HG02642 (cell line): ENCODE measurements around the gene CPTP.
"Not testable (repeated sequence)": the region's sequence is repeated elsewhere in the genome, so short reads cannot be mapped to it uniquely, and the experiment has no call there.

ENCODE experiments used
- ATAC-seq: cut with Tn5 transposase; IDR thresholded peaks from one replicate; pipeline ENCODE4 v1.9.1; 2021; ENCODE audit warnings: mild to moderate bottlenecking; ENCODE audit not compliant: unreplicated experiment, poor library complexity

Gene CPTP

GRCh38 chr1:1316199-1316598 lies 8.4 kb upstream of the CPTP start:
- not testable (repeated sequence) for ATAC-seq

- ATAC-seq, result no peak
Observed at GRCh38 chr1:1317420-1317819, 7.2 kb upstream of the CPTP start.

GRCh38 chr1:1318131-1318652 lies 6.4 kb upstream of the CPTP start:
- ATAC-seq, result no peak

GRCh38 chr1:1318777-1319645 lies 5.6 kb upstream of the CPTP start:
- ATAC-seq, result no peak

GRCh38 chr1:1319646-1319941 lies 5.0 kb upstream of the CPTP start:
- ATAC-seq, result no peak

DNA sequence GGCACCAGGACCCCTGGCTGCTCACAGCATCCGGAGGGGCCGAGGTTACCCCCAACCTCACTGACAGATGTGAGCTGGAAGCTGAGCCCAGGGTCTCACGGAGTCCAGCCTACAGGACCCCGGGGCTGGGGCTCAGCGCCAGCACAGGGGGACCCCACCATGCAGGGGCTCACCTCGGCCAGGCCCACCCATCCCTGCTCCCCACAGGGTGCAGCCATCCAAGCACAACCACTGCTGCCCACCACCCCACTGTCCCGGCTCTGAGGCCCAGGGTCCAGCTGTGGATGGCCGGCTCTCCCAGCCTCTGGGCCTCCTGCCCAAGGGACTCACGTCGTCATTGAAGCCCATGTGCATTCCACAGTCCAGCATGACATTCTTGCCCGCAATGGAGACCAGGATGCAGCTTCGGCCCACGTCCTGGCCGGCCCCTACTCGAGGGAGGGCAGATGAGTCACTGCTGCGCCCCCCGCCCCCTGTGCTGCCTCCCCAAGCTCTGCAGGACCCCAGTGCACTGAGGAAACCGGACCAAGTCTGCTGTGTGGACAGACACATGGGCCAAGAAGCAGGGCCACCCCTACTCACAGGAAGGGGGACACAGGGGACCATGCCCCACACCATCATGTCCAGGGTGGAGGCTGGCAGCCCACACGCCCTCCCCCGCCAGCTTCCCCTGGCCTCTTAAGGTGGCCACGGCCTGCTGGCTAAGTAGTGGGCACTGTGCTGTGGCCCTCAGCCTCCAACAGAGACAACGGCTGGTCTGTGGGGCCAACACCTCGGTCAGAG lies 3.7 kb upstream of the CPTP start:
- ATAC-seq, result no peak

DNA sequence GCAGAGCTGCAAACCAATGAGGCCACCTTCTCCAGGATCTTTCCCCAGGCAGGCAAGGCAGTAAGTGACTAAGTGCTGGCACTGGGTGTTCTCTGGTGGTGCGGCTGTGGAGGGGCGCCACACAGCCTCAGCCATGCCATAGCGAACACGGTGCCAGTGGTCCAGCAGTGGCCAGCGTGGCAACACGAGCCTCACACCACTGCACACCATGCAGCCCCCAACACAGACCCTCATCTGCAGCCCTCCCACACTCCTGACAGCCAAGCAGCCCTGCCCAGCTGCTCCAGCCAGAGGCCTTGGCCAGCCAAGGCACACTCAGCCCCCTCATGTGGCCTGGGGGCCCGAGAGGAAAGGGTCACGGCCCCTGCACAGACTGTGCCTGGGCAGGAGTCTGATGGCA lies 3.1 kb upstream of the CPTP start:
- no peak for ATAC-seq

- ATAC-seq, result no peak
Observed at GRCh38 chr1:1322418-1322817, 2.2 kb upstream of the CPTP start.

- ATAC-seq, result no peak
Observed at GRCh38 chr1:1322952-1323351, 1.6 kb upstream of the CPTP start.

DNA sequence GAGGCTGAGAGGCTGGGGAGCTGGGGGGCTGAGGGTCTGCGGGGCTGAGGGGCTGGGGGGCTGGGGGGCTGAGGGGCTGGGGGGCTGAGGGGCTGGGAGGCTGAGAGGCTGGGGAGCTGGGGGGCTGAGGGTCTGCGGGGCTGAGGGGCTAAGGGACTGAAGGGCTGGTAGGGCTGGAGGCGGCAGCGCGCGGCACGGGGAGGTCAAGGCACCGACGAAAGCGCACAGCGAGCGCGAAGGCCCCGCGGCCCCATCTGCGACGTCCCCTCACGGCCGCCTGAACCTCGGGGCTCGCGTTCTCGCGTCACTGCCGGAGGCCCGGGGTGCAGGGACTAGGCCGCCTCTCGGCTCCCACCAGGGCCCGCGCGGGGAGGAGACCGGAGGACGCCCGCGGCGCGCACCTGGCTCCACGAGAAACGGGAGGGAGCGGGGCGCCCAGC lies 498 bp upstream of the CPTP start:
- ATAC-seq, result peak; percentile 24

DNA sequence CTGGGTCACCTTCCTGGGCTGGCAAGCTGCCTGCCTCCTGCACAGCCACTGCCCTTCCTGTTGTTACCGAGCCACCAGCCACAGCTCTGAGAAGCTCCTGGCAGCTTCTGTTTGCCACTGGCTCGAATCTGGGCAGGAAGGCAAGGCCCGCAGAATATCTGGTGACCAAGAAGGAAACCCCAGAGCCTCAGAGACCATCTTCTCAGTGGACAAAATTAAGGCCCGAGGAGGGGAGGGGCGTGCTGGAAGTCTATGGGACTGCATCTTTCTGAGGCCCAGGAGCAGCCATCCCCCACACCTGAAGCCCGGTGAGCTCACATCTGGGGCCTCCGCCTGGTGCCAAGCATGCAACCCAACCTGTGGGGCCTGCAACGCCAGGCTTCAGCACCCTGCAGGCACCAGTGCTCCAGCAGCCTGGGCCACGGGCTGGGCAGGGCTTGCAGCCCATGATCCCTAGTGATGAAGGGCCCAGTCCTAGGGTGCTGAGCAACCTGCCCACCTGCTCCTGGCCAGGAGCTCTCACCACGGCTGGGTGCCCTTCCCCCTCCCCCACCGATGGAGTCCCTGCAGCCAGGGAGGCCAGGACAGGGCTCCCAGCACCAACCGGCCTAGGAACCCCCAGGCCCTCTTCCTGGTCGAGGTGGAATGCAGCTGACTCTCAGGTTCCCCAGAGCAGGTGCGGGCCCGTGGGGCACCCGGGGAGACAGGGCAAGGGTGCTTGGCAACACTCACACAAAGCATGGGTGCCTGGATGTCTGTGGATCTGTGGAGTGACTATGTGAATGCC lies 879 bp downstream of the CPTP start:
- ATAC-seq, result no peak

DNA sequence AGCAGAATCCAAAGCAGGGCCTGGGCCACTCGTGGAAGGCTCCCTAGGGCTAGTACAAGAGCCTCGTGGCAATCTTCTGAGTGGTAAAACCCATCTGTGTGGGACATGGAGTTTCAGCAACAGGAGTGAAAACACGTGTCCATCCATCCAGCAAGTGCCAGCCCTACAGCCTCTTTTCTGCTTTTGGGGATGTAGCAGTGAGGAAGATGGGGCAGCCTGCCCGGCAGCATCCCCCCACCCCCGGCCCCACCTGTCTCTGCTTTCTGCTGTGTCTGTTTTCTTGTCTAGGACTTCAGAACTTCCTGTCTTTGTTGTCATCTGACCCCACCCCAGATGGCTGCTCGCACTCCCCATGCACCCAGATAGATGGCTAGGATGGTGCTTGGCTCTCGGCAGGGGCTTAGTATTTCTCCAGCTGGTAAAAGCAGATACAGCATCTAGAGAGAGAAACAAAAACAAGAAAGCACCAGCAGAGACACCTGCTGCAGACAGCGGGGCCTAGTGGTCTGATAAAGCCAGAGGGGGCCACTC lies 1.5 kb downstream of the CPTP start:
- ATAC-seq, result no peak

DNA sequence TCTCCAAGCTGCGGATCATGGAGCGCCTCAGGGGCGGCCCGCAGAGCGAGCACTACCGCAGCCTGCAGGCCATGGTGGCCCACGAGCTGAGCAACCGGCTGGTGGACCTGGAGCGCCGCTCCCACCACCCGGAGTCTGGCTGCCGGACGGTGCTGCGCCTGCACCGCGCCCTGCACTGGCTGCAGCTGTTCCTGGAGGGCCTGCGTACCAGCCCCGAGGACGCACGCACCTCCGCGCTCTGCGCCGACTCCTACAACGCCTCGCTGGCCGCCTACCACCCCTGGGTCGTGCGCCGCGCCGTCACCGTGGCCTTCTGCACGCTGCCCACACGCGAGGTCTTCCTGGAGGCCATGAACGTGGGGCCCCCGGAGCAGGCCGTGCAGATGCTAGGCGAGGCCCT lies 2.7 kb downstream of the CPTP start:
- ATAC-seq, result no peak

- no peak for ATAC-seq
Observed at GRCh38 chr1:1328254-1328653, 3.7 kb downstream of the CPTP start.

DNA sequence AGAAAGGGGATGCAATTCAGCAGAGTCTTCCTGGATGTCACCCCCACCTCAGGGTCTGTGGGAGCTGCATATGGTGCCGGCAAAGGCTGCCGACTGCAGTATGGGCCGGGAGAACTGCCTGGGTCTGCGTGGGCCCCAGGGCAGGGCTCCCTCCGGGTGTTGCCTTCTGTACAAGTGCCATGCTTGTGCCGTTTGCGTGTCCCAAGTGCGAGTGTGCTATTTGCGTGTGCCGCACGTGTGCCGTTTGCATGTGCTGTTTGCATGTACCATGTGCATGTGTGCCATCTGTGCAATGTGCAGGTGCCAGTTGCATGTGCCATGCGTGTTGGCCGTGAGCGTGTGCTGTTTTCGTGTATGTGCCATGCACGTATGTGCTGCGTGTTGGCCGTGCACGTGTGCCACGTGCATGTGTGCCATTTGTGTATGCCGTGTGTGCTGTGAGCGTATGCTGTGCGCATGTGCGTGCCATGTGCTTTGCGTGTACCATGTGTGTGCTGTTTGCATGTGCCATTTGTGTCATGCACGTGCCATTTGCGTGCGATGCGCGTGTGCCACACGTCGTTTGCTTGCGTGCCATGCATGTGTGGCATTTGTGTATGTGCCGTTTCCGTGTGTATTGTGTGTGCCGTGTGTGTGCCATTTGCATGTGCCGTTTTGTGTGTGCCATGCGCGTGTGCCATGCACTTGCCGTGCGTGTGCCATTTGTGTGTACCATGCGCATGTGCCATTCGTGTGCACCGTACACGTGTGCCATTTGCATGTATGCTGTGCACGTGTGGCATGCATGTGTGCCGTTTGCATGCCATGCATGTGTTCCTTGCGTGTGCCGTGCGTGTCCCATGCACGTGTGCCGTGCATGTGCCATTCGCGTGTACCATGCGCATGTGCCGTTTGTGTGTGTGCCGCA lies 5.0 kb downstream of the CPTP start:
- no peak for ATAC-seq

GRCh38 chr1:1330366-1331067 lies 5.9 kb downstream of the CPTP start:
- ATAC-seq, result no peak

DNA sequence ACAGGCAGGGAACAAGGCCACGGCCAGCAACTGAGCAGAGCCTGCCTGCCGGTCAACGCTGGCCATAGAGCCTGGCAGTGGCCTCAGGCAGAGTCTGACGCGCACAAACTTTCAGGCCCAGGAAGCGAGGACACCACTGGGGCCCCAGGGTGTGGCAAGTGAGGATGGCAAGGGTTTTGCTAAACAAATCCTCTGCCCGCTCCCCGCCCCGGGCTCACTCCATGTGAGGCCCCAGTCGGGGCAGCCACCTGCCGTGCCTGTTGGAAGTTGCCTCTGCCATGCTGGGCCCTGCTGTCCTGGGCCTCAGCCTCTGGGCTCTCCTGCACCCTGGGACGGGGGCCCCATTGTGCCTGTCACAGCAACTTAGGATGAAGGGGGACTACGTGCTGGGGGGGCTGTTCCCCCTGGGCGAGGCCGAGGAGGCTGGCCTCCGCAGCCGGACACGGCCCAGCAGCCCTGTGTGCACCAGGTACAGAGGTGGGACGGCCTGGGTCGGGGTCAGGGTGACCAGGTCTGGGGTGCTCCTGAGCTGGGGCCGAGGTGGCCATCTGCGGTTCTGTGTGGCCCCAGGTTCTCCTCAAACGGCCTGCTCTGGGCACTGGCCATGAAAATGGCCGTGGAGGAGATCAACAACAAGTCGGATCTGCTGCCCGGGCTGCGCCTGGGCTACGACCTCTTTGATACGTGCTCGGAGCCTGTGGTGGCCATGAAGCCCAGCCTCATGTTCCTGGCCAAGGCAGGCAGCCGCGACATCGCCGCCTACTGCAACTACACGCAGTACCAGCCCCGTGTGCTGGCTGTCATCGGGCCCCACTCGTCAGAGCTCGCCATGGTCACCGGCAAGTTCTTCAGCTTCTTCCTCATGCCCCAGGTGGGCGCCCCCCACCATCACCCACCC lies 6.7 kb downstream of the CPTP start, which contains the start of gene TAS1R3:
TAS1R3 (plus strand) TSS at position 213 of the 898 bp plus-strand sequence; CDS start at position 279, 66 bp downstream.
- no peak for ATAC-seq
